ENCODE results near the gene NR1D2.
"Not testable (repeated sequence)": the region's sequence is repeated elsewhere in the genome, so short reads cannot be mapped to it uniquely, and the experiment has no call there.

Gene NR1D2

DNA sequence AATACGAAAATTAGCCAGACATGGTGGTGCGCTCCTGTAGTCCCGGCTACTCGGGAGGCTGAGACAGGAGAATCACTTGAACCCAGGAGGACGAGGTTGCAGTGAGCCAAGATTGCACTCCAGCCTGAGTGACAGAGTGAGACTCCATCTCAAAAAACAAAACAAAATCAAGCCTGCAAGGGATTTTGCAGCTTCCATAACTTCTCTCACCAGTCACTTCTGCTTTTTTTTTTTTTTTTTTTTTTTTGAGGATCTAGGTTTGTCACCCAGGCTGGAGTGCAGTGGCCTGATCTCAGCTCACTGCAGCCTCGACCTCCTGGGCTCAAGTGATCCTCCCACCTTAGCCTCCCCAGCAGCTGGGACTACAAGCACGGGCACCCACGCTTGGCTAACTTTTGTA, 65.7 kb downstream of the NR1D2 start:
- DNase-seq, result not testable (repeated sequence)

DNA sequence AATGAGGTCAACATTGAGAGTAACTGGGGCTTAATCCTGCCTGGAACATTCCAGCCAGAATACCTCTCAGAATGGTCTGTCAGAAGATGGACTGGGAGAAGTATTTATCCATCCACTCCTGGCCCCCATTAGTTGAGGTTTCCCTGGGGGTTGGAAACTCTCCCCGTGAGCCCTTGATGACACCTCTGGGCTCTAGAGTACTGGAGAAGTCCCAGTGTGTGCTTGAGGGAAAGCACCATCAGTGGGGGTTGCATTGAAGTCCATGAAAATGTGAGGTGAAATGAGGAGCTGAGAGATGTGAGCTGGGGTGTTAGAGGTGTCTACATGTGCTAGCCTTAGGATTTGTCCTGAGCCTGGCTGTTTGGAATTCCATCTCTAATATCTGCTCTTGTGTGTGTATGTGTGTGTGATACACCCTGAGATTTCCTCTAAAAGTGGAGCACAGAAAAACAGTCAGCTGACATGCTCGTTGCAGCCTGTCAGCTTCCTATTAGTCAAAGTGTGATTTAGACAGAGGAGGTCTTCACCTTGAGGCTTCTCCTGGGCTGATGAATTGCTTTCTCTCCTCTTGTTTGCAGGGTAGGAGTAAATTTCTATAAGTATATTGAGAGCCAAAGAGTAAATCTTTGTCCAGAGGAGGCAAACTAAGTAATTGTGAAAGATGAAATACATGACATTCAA, 67.6 kb downstream of the NR1D2 start:
- DNase-seq, result no peak

DNA sequence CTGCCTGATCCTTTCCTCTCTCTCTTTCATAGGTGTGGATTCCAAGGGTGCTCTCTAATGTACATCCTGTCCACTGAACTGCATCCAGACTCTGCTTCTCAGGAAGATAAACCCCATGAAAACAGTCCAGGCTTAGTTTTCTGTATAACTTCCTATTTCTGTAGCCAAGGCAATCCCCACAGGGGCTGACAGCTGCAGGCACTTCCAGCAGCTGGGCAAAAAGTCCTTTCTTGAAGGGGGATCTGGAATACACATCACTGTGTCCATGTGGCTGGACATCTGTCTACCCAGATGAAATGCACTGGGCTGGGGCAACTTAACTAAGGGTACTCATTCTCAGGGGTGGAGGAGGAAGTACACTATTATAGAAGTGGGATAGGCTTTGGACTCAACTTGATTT, 72.2 kb downstream of the NR1D2 start:
- no peak for DNase-seq

DNA sequence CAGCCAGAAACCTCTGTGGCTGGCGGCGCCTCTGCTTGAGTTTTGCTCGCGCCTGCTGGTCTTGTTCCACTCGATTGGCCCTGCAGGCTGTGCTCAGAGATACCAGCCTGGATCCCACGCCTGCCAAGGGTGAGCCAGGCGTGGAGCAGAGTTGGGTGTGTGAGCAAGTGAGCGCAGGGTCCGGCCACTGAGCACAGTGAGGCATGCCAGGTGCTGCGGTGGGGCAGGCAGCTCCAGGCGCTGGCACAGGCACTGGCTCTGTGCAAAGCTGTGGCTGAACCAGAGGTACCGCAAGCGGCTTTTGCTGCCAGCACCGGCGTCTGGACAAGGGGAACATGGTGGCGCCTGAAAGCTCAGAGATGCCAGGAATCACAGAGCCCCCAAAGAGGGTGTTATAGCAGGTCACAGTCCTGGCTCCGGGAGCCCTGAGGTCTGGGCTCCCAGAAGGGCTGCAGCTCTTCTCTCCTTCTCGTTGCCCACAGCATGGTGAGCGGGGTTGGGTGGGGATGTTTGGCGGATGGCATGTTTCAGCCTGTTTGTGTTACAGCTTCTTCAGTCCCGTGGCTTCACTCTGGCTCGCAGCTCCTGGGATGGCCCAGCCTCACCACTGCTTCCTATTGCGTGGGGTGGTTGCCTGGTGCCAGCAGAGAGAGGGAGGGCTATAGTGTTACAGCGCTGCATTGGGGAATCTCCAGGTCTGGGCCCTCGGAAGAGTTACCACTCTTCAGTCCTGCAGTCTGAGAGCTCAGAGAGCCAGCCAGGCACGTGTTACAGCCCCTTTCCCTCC, 73.9 kb downstream of the NR1D2 start:
- DNase-seq, result no peak

DNA sequence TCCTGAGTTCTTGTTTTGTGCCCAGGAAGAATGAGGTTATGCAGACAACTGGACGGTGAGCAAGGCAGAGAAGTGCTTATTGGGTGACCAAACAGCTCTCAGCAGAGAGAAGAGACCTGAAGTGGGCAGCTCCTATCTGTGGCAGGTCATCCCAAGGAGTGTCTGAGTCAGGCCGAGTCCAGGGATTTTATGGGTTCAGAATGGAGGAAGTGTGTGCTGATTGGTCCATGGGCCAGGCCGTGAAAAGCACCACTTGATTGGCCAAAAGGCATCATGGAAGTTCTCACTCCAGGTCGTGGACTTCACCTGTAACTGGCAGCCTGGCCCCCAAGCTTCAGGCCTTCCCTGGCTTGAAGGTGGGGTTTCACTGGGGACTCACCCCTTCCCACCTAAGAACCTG, 74.5 kb downstream of the NR1D2 start:
- no peak for DNase-seq

DNA sequence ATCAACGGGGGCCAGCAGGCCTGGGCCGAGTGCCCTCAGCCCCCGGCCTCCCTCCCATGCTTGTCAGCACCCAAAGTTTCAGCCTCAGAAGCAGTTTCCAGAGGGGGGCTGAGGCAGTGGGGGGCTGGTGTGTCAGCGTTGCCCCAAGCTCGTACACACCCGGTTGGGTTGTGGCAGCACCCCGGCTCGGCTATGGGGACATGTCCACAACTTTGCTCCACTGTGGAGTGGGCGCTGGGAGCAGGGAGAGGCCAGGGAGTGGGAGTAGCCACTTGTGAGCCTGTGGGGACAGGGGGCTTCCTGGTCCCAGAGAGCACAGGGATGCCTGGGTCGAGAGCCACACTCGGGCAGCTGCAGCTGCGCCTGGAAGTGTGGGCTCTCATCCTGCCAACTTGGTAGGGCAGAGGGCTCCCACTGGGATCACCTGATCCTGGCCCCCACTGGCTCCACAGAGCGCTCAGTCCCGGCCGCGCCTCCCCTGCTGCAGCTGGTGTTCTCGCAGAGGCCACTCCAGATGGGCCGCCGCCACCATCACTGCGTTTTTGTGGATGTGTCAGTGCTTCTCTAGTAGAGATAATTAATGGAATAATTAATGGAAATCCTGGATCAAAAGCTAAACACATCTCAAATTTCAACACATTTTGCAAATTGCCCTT, 75.1 kb downstream of the NR1D2 start:
- no peak for DNase-seq

DNA sequence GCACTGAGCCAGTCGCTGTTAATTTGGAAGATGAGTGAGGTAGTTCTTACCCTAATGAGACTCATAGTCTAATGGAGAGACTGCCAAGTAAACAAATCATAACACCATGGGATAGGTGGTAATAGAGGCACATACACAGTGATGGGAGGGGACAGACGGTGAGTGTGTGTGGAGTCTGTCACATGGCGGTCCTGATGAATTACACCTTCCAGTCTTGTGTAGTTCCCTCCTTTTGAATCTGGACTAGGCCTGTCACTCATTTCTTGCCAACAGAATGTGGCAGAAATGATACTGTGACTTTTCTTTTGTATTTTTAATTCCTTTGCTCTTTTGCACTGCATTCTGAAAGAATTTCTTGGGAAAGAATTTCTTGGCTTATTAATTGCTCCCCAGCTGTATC, 78.1 kb downstream of the NR1D2 start:
- DNase-seq, result no peak

DNA sequence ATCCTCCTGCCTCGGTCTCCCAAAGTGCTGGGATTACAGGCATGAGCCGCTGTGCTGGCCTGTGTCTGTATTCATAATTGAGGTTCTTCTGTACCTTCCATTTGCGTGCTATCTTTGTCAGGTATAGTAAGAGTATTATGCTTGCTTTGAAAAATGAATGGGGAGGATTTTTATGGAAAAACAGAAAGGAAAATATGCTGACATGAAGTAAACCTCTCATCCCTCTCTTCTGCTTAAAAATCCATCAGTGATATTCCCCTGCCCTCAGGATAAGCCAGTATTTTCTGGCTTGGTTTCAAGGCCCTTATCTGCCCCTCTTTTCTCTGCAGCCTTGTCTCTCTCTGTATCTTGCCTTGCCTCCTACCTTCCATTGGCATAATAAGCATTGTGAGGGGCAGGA, 80.7 kb downstream of the NR1D2 start:
- DNase-seq, result no peak

DNA sequence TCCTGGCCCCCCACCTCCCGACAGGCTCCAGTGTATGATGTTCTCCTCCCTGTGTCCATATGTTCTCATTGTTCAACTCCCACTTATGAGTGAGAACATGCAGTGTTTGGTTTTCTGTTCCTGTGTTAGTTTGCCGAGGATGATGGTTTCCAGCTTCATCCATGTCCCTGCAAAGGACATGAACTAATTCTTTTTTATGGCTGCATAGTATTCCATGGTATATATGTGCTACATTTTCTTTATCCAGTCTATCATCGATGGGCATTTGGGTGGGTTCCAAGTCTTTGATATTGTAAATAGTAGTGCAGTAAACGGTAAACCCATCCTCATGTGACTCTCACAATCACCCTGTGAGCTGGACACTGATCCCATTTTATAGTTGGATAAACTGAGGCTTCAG, 81.6 kb downstream of the NR1D2 start:
- not testable (repeated sequence) for DNase-seq

DNA sequence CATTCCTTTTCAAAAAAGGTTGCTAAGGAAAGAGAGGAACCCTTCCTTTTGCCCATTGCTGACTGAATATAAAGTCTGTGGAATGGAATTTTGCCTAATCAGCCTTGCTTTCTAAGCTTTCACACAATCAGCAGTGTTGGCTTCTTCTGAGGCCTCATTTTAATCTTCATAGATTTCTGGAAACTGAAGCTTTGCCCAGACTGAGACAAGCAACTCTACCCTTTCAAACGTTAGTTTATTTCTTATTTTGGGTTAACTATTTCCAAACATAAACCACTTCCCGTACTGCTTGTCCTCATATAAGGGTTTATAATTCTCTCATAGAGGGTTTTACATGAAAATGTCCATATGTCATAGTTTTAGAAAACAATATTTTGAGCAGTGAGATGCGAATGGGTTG, 82.9 kb downstream of the NR1D2 start:
- no peak for DNase-seq

Measured in stimulated activated CD4-positive, alpha-beta T cell treated with anti-CD3 and anti-CD28 coated beads, Interleukin-12 subunit alpha, Interleukin-12 subunit beta, amount 100 ng/mL, for 4 hours (primary cell).